Thyroid gland (tissue), 4 donors: Measurements from ENCODE around the gene TRIM47. TPM values are rescaled to one million over a fixed set of nuclear protein-coding genes. Genes with fewer than 3 reads are reported as not detected.
A peak's percentile ranks its signal among the peaks of the same experiment; 100 is the strongest.

ENCODE experiments used
- DNase-seq, 2 donors: peaks; one replicate each; pipeline ENCODE4 v3.0.0-alpha.2; 2019
- H3K27ac ChIP-seq, 3 donors: fragments of 200-600 bp; sonication (generic); 1 replicate in 2 of 3; 2 replicates in 1 of 3; pipeline ENCODE4 v1.5.1; 2016 to 2019; ENCODE audit warnings: mild to moderate bottlenecking in 1 of 3, moderate library complexity in 1 of 3
- H3K27me3 ChIP-seq: fragments of 200-600 bp; sonication (generic); one replicate; pipeline ENCODE4 v1.5.1; 2019
- H3K36me3 ChIP-seq, 2 donors: fragments of 200-600 bp; sonication (generic); one replicate each; pipeline ENCODE4 v1.5.1; 2016 to 2019
- H3K4me1 ChIP-seq, 2 donors: fragments of 200-600 bp; sonication (generic); one replicate each; pipeline ENCODE4 v1.5.1; 2017 to 2019
- H3K4me3 ChIP-seq, 3 donors: fragments of 200-600 bp; sonication (generic); replicated peaks in 1 of 3; 1 replicate in 2 of 3; 2 replicates in 1 of 3; pipeline ENCODE4 v1.5.1; 2016; ENCODE audit warnings: mild to moderate bottlenecking in 1 of 3
- H3K9me3 ChIP-seq: fragments of 200-600 bp; sonication (generic); one replicate; pipeline ENCODE4 v1.5.1; 2017
- CTCF ChIP-seq, 6 experiments: fragments of 200-600 bp in 3 of 6; fragments of 450-650 bp in 3 of 6; sonication (generic) in 3 of 6; IDR thresholded peaks; one replicate each; pipeline ENCODE4 v1.5.1; 2016 to 2019; ENCODE audit warnings: antibody characterized with exemption in 6 of 6, mild to moderate bottlenecking in 2 of 6, inconsistent platforms in 1 of 6, moderate library complexity in 1 of 6
- POLR2A ChIP-seq, 2 donors: fragments of 450-650 bp; IDR thresholded peaks; one replicate each; pipeline ENCODE4 v1.6.1; 2017; ENCODE audit warnings: antibody characterized with exemption in 2 of 2, mild to moderate bottlenecking in 2 of 2, moderate library complexity in 1 of 2
- WGBS, 2 donors: methylation state at CpG; one replicate each; pipeline ENCODE4 v1.1.5; 2017; 5-methylcytosine and 5-hydroxymethylcytosine counted together
- intact Hi-C: fragments of 100-400 bp; cut with DNase I; formaldehyde crosslinking; loops from one replicate; pipeline ENCODE4 v1.15.1; 2023
- total RNA-seq, 4 donors: library from RNA; depleted of rRNA; stranded (reverse); fragments of >200 nt; gene quantifications; one replicate each; pipeline ENCODE4 v1.2.3, GENCODE V29; 2016

TRIM47 gene
- total RNA-seq, 4 donors from 2014 or later: 14.7 to 27.8 (median 19.7) TPM

GRCh38 chr17:75842963-75843576 is 35.3 kb downstream of the TRIM47 start:
- no peaks in the 10 kb centered on the region for H3K9me3 ChIP-seq
- H3K36me3 ChIP-seq: peaks cover 21 to 23% of the 10 kb centered on the region in 2 donors
- no peak for DNase-seq
- H3K27me3 ChIP-seq: no peaks in the 10 kb centered on the region
- H3K27ac ChIP-seq: no peak overlapping the region
- 86 to 88% methylated on average over 12 to 19 of the region's 22 CpGs for WGBS, 2 donors
- peak overlapping the region in 1 of 3 donors; percentile 1 for H3K4me3 ChIP-seq
- TF ChIP-seq CTCF (IDR thresholded peaks at IDR 0.05) (no peak), POLR2A (IDR thresholded peaks at IDR 0.05) (no peak)
- H3K4me1 ChIP-seq: peaks cover 25 to 35% of the 10 kb centered on the region in 2 donors
- intact Hi-C loops: loop anchor here (10.0 kb wide), 1 partner anchor 178 kb away; the partner anchor contains the start of genes RECQL5 and SAP30BP

GRCh38 chr17:75842411-75842810 is 36.0 kb downstream of the TRIM47 start:
- intact Hi-C loops: loop anchor here (10.0 kb wide), 1 partner anchor 178 kb away; the partner anchor contains the start of genes RECQL5 and SAP30BP
- H3K27ac ChIP-seq: no peak overlapping the region
- peaks cover 25 to 29% of the 10 kb centered on the region in 2 donors for H3K4me1 ChIP-seq
- 81 to 94% methylated on average over 11 of the region's 18 CpGs for WGBS, 2 donors
- H3K9me3 ChIP-seq: no peaks in the 10 kb centered on the region
- no peak for TF ChIP-seq CTCF (IDR thresholded peaks at IDR 0.05)
- no peak for TF ChIP-seq POLR2A (IDR thresholded peaks at IDR 0.05)
- DNase-seq: no peak
- H3K27me3 ChIP-seq: no peaks in the 10 kb centered on the region
- H3K36me3 ChIP-seq: peaks cover 14 to 17% of the 10 kb centered on the region in 2 donors
- H3K4me3 ChIP-seq: no peak overlapping the region

GRCh38 chr17:75840799-75841164 is 37.6 kb downstream of the TRIM47 start:
- no peak for TF ChIP-seq POLR2A (IDR thresholded peaks at IDR 0.05)
- TF ChIP-seq CTCF (IDR thresholded peaks at IDR 0.05): no peak
- no peak overlapping the region for H3K4me3 ChIP-seq
- no peak overlapping the region for H3K27ac ChIP-seq
- peaks cover 15 to 16% of the 10 kb centered on the region in 2 donors for H3K4me1 ChIP-seq
- H3K36me3 ChIP-seq: peaks cover 0 to under 1% of the 10 kb centered on the region in 2 donors
- DNase-seq: no peak
- H3K9me3 ChIP-seq: no peaks in the 10 kb centered on the region
- 84 to 85% methylated on average over 7 of the region's 7 CpGs for WGBS, 2 donors
- no peaks in the 10 kb centered on the region for H3K27me3 ChIP-seq
- intact Hi-C loops: loop anchor here (10.0 kb wide), 1 partner anchor 176 kb away; the partner anchor contains the start of genes RECQL5 and SAP30BP

- WGBS, 2 donors: 93 to 95% methylated on average over 13 to 33 of the region's 36 CpGs
- Histone ChIP-seq H3K36me3 (no peaks in the 10 kb centered on the region), H3K4me1 (peaks cover 9 to 10% of the 10 kb centered on the region in 2 donors), H3K27me3 (no peaks in the 10 kb centered on the region), H3K9me3 (no peaks in the 10 kb centered on the region), H3K27ac (no peak overlapping the region), H3K4me3 (no peak overlapping the region)
- DNase-seq: no peak
- intact Hi-C loops: loop anchor here (10.0 kb wide), 1 partner anchor 175 kb away; the partner anchor contains the start of genes RECQL5 and SAP30BP
- TF ChIP-seq POLR2A (IDR thresholded peaks at IDR 0.05) (no peak), CTCF (IDR thresholded peaks at IDR 0.05) (no peak)
These were observed 38.2 kb downstream of the TRIM47 start for GRCh38 chr17:75839942-75840798.
